VCaP (cell line): ENCODE results near the gene TECR.
"Not testable (repeated sequence)": the region's sequence is repeated elsewhere in the genome, so short reads cannot be mapped to it uniquely, and the experiment has no call there.

Experiments used
- H3K27ac ChIP-seq: fragments of 450-650 bp; 2 replicates; pipeline ENCODE4 v1.5.1; 2017
- CTCF ChIP-seq: fragments of 450-650 bp; conservative IDR thresholded peaks from 2 replicates; pipeline ENCODE4 v1.5.1; 2017; ENCODE audit warnings: mild to moderate bottlenecking, moderate library complexity

Gene TECR

GRCh38 chr19:14530005-14530348, 583 bp downstream of the TECR start:
- H3K27ac ChIP-seq: peak overlapping the region; percentile 88
- TF ChIP-seq CTCF: no peak

GRCh38 chr19:14530506-14530905, 1.1 kb downstream of the TECR start:
- H3K27ac ChIP-seq: peak overlapping the region; percentile 88

GRCh38 chr19:14533450-14533849, 4.1 kb downstream of the TECR start:
- no peak for TF ChIP-seq CTCF
- H3K27ac ChIP-seq: no peak overlapping the region

More at GRCh38 chr19:14530506-14530905, 1.1 kb downstream of the TECR start:
- TF ChIP-seq CTCF: no peak

GRCh38 chr19:14536926-14537692, 7.7 kb downstream of the TECR start:
- peak overlapping the region; percentile 52 for H3K27ac ChIP-seq
- no peak for TF ChIP-seq CTCF

GRCh38 chr19:14540741-14541525, 11.5 kb downstream of the TECR start:
- no peak overlapping the region for H3K27ac ChIP-seq
- TF ChIP-seq CTCF: no peak

- H3K27ac ChIP-seq: not testable (repeated sequence)
Observed at GRCh38 chr19:14541979-14542378, 12.6 kb downstream of the TECR start.

GRCh38 chr19:14542711-14543328, 13.4 kb downstream of the TECR start:
- no peak overlapping the region for H3K27ac ChIP-seq
- TF ChIP-seq CTCF: no peak
